Middle frontal gyrus (tissue), 1 donor: ENCODE results near the gene ZBTB39.
"Not testable (repeated sequence)": the region's sequence is repeated elsewhere in the genome, so short reads cannot be mapped to it uniquely, and the experiment has no call there.

Experiments used
- DNase-seq: peaks from one replicate; pipeline ENCODE4 v3.0.0-alpha.2; 2015; ENCODE audit warnings: low spot score; ENCODE audit errors: extremely low spot score

ZBTB39 gene

GRCh38 chr12:57031789-57032188, 25.4 kb upstream of the ZBTB39 start:
- no peak for DNase-seq

GRCh38 chr12:57031138-57031725, 24.9 kb upstream of the ZBTB39 start:
- no peak for DNase-seq

- no peak for DNase-seq
Observed at GRCh38 chr12:57029457-57029856, 23.1 kb upstream of the ZBTB39 start.

GRCh38 chr12:57027805-57028153, 21.4 kb upstream of the ZBTB39 start:
- DNase-seq: no peak

- no peak for DNase-seq
Observed at GRCh38 chr12:57027011-57027804, 20.9 kb upstream of the ZBTB39 start.

- no peak for DNase-seq
Observed at GRCh38 chr12:57025196-57025595, 18.9 kb upstream of the ZBTB39 start.

- DNase-seq: not testable (repeated sequence)
Observed at GRCh38 chr12:57022324-57022723, 16.0 kb upstream of the ZBTB39 start.

- DNase-seq: no peak
Observed at GRCh38 chr12:57019983-57020719, 13.8 kb upstream of the ZBTB39 start.

- no peak for DNase-seq
Observed at GRCh38 chr12:57018906-57019305, 12.6 kb upstream of the ZBTB39 start.

- DNase-seq: not testable (repeated sequence)
Observed at GRCh38 chr12:57018353-57018752, 12.0 kb upstream of the ZBTB39 start.

GRCh38 chr12:57016348-57016747, 10.0 kb upstream of the ZBTB39 start, which contains the start of gene TAC3:
TAC3 (minus strand) TSS chr12:57016529; CDS start chr12:57015797, 732 bp downstream.
- DNase-seq: no peak

GRCh38 chr12:57012600-57013465, 6.5 kb upstream of the ZBTB39 start:
- no peak for DNase-seq

GRCh38 chr12:57011438-57012424, 5.4 kb upstream of the ZBTB39 start:
- DNase-seq: no peak

- DNase-seq: no peak
Observed at GRCh38 chr12:57010627-57011247, 4.4 kb upstream of the ZBTB39 start.

- DNase-seq: no peak
Observed at GRCh38 chr12:57009949-57010626, 3.7 kb upstream of the ZBTB39 start.

- DNase-seq: no peak
Observed at GRCh38 chr12:57008178-57008577, 1.8 kb upstream of the ZBTB39 start.

GRCh38 chr12:57006809-57007475, 596 bp upstream of the ZBTB39 start:
- no peak for DNase-seq

GRCh38 chr12:57004651-57005050, 1.7 kb downstream of the ZBTB39 start:
- no peak for DNase-seq

- DNase-seq: no peak
Observed at GRCh38 chr12:57003395-57003794, 3.0 kb downstream of the ZBTB39 start.
